PFSK-1 (cell line): Measurements from ENCODE around the gene CPLX4.

Experiments
- FOXP2 ChIP-seq: optimal IDR thresholded peaks from 2 replicates; pipeline ENCODE3; 2011; ENCODE audit warnings: borderline replicate concordance, control low read depth, inconsistent platforms; ENCODE audit not compliant: insufficient read depth; ENCODE audit errors: extremely low read length, extremely low read depth
- POLR2AphosphoS5 ChIP-seq: IDR thresholded peaks from 2 replicates; pipeline ENCODE4 v1.6.1; 2012; ENCODE audit warnings: low read depth, mild to moderate bottlenecking, control low read depth, low read length, moderate library complexity
- SIN3A ChIP-seq: IDR thresholded peaks from 2 replicates; pipeline ENCODE4 v1.6.1; 2012; ENCODE audit warnings: mild to moderate bottlenecking, low read length, moderate library complexity, borderline replicate concordance; ENCODE audit not compliant: insufficient read depth
- TAF1 ChIP-seq: IDR thresholded peaks from 2 replicates; pipeline ENCODE4 v1.6.1; 2012; ENCODE audit warnings: low read length, control low read depth, borderline replicate concordance; ENCODE audit not compliant: insufficient read depth
- TF ChIP-seq, protein P1 (sequence below), 2 experiments: IDR thresholded peaks; 2 replicates each; pipeline versions ENCODE4 v1.6.1 to v1.8.0; 2011 to 2012; ENCODE audit warnings: low read depth in 2 of 2, low read length in 2 of 2, control low read depth in 1 of 2, inconsistent platforms in 1 of 2, mild to moderate bottlenecking in 1 of 2, moderate library complexity in 1 of 2; ENCODE audit not compliant: insufficient read depth in 1 of 2

Gene CPLX4

DNA sequence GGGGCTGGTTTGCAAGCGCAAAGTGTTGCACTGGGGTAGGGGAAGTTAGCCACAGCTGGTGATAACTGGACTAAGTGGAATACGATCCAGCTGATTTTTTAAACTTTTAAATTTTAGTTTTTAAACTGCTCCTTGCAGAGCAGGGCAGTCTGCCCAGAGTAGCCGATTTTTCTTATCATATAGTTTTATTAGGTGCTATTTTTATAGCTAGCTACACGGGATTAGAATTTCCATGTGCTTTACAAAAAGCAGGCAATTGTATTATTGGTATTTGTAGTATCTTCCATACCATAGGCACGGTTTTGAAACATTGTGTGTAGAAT, 9.6 kb downstream of the CPLX4 start:
- TF ChIP-seq, protein P1, sequence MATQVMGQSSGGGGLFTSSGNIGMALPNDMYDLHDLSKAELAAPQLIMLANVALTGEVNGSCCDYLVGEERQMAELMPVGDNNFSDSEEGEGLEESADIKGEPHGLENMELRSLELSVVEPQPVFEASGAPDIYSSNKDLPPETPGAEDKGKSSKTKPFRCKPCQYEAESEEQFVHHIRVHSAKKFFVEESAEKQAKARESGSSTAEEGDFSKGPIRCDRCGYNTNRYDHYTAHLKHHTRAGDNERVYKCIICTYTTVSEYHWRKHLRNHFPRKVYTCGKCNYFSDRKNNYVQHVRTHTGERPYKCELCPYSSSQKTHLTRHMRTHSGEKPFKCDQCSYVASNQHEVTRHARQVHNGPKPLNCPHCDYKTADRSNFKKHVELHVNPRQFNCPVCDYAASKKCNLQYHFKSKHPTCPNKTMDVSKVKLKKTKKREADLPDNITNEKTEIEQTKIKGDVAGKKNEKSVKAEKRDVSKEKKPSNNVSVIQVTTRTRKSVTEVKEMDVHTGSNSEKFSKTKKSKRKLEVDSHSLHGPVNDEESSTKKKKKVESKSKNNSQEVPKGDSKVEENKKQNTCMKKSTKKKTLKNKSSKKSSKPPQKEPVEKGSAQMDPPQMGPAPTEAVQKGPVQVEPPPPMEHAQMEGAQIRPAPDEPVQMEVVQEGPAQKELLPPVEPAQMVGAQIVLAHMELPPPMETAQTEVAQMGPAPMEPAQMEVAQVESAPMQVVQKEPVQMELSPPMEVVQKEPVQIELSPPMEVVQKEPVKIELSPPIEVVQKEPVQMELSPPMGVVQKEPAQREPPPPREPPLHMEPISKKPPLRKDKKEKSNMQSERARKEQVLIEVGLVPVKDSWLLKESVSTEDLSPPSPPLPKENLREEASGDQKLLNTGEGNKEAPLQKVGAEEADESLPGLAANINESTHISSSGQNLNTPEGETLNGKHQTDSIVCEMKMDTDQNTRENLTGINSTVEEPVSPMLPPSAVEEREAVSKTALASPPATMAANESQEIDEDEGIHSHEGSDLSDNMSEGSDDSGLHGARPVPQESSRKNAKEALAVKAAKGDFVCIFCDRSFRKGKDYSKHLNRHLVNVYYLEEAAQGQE (IDR thresholded peaks at IDR 0.05; ENCODE audit: insufficient read depth in 1 of 2, low read depth in 2 of 2, low read length in 2 of 2): no peak
- TF ChIP-seq TAF1: no peak

DNA sequence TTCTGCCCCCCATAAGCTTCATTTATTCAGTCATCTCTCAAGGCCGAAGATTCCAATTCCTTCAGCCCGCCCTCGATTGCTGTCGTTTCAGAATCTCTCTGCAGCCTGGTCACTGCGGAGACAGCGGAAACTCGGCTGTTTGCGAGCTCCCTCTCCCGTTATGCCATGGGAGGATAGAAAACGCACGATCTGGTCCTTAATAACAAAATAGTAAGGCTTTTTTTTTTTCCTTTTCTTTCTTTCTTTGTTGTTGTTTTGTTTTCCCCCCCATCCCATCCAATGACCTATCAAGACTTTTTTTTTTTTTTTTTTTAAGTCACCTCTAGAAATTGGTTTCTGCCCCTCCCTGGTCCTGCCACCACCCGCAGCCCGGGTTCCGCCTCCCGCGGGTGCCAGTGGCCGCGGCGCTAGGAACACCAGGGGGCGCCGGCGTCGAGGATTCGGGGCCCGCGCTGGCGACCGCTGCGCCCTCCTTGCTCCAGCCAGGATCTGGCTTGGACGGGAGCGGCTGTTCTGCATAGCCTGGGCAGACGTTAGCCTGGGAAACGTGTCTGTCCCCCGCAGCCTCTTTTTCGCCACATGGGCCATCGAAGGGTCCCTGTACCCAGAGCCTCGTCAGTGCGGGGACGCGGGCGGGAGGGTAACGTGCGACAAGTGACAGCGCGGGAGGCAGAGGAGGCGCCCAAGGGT, 10.1 kb downstream of the CPLX4 start:
- TF ChIP-seq POLR2AphosphoS5 (no peak), SIN3A (no peak), TAF1 (no peak), FOXP2 (no peak)
- TF ChIP-seq, protein P1 (IDR thresholded peaks at IDR 0.05; ENCODE audit: insufficient read depth in 1 of 2, low read depth in 2 of 2, low read length in 2 of 2): no peak

DNA sequence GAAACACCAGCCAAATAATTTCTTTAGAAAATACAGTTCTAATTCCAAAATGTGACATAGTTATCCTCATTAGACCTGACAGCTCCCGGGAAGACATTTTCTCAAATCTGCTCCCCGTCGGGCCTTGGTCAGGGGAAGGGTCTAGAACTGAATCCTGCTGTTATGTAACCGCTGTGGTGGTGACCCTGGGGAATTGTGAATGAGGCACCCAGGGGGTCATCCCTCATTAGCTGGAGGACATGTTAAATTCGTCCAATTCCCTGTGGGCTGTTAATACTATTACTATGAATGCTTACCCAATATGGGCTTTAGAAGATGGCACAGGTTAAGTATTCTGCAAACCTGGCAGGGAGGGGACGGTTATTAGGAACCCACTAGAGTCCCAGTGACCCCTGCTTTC, 11.8 kb downstream of the CPLX4 start:
- TF ChIP-seq TAF1 (no peak), POLR2AphosphoS5 (no peak), SIN3A (no peak), FOXP2 (no peak)
- TF ChIP-seq, protein P1 (IDR thresholded peaks at IDR 0.05; ENCODE audit: insufficient read depth in 1 of 2, low read depth in 2 of 2, low read length in 2 of 2): no peak

DNA sequence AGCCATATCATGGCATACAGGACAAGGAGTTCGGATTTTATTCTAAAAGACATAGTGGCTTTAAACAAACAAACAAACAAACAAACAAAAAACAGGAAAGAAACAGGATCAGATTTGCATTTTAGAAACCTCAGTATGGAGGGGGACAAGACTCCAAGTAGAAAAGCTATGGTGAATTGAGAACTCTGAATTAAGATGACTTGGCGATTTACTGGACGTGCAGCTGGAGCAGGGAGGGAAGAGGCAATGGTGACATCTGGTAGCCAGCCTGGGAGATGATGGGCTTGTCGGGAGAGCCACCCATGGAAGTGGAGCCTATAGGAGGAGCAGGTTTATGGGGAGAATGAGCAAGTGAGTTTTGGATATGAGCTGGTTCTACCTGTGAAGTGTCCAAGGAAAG, 13.2 kb downstream of the CPLX4 start:
- TF ChIP-seq FOXP2: no peak
- no peak for TF ChIP-seq SIN3A
- TF ChIP-seq TAF1: no peak
- TF ChIP-seq POLR2AphosphoS5: no peak
- TF ChIP-seq, protein P1 (IDR thresholded peaks at IDR 0.05; ENCODE audit: insufficient read depth in 1 of 2, low read depth in 2 of 2, low read length in 2 of 2): no peak

DNA sequence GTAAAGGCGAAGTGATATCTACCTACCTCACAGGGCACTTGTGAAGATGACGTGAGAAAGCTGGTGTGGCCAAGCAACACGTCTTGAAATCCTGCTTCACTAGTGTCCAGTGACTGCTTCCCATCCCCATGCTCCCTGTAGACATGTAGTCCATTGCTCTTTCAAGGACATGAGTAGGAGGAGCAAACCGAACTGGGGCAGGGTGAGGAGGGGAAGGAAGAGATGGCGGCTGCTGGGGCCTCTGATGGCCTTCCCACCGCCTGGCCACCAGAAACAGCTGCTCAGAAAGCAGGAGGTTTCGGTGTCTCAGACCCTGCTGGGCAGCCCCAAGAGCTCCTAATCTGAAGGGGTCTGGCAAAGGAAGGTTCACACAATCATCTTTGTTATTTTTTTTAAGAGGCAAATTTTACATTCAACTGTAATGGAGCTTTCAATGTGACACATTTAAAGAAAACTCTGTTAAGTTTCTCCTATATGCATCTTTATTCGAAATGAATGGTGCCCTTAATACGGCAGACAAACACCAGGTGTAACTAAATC, 14.7 kb downstream of the CPLX4 start:
- TF ChIP-seq FOXP2 (no peak), SIN3A (no peak), TAF1 (no peak), POLR2AphosphoS5 (no peak)
- TF ChIP-seq, protein P1 (IDR thresholded peaks at IDR 0.05; ENCODE audit: insufficient read depth in 1 of 2, low read depth in 2 of 2, low read length in 2 of 2): no peak
